IPS DF 4.7 (cell line): Measurements from ENCODE around the gene IFNA8.
"Not testable (repeated sequence)": the region's sequence is repeated elsewhere in the genome, so short reads cannot be mapped to it uniquely, and the experiment has no call there.

Experiments
- DNase-seq: peaks from one replicate; pipeline ENCODE4 v3.0.0-alpha.2; 2013; ENCODE audit warnings: low spot score; ENCODE audit errors: extremely low read depth

IFNA8 gene

GRCh38 chr9:21408817-21409216 is at the start of gene IFNA8:
TSS of gene IFNA8 (plus strand) at chr9:21409117. CDS start at chr9:21409177, 60 bp downstream.
- no peak for DNase-seq

- DNase-seq: no peak
Observed at GRCh38 chr9:21362287-21362686, 46.6 kb upstream of the IFNA8 start.

- not testable (repeated sequence) for DNase-seq
Observed at GRCh38 chr9:21367169-21367568, 41.7 kb upstream of the IFNA8 start.

GRCh38 chr9:21367957-21368356 is 41.0 kb upstream of the IFNA8 start, which contains the start of gene IFNA13:
TSS of gene IFNA13 (minus strand) at chr9:21368057. CDS start at chr9:21368010, 47 bp downstream.
- DNase-seq: no peak

GRCh38 chr9:21371467-21371866 is 37.5 kb upstream of the IFNA8 start:
- not testable (repeated sequence) for DNase-seq

- no peak for DNase-seq
Observed at GRCh38 chr9:21381448-21382339, 27.2 kb upstream of the IFNA8 start.

GRCh38 chr9:21383627-21384026 is 25.3 kb upstream of the IFNA8 start:
- DNase-seq: no peak

GRCh38 chr9:21385131-21385670 is 23.7 kb upstream of the IFNA8 start, which contains the start of gene IFNA2:
TSS of gene IFNA2 (minus strand) at chr9:21385398. CDS start at chr9:21385329, 69 bp downstream.
- DNase-seq: no peak

GRCh38 chr9:21392270-21392669 is 16.6 kb upstream of the IFNA8 start:
- no peak for DNase-seq

- no peak for DNase-seq
Observed at GRCh38 chr9:21395778-21396717, 12.9 kb upstream of the IFNA8 start.

- no peak for DNase-seq
Observed at GRCh38 chr9:21398955-21399489, 9.9 kb upstream of the IFNA8 start.

- no peak for DNase-seq
Observed at GRCh38 chr9:21399956-21400355, 9.0 kb upstream of the IFNA8 start.

- DNase-seq: no peak
Observed at GRCh38 chr9:21402386-21403251, 6.3 kb upstream of the IFNA8 start.

- DNase-seq: no peak
Observed at GRCh38 chr9:21404146-21404545, 4.8 kb upstream of the IFNA8 start.

- DNase-seq: no peak
Observed at GRCh38 chr9:21412107-21412506, 3.2 kb downstream of the IFNA8 start.

GRCh38 chr9:21413151-21413550 is 4.2 kb downstream of the IFNA8 start:
- DNase-seq: no peak

GRCh38 chr9:21413624-21414023 is 4.7 kb downstream of the IFNA8 start:
- no peak for DNase-seq

GRCh38 chr9:21414220-21414940 is 5.5 kb downstream of the IFNA8 start:
- no peak for DNase-seq

- no peak for DNase-seq
Observed at GRCh38 chr9:21415493-21416267, 6.8 kb downstream of the IFNA8 start.
